SK-N-MC (cell line): ENCODE data around the gene FRG2C.
"Not testable (repeated sequence)": the region's sequence is repeated elsewhere in the genome, so short reads cannot be mapped to it uniquely, and the experiment has no call there.

Source experiments
- EZH2 ChIP-seq: fragments of 200-600 bp; sonication (generic); IDR thresholded peaks from one replicate; pipeline ENCODE4 v1.6.1; 2017; ENCODE audit warnings: antibody characterized with exemption
- FOXP2 ChIP-seq: optimal IDR thresholded peaks from 2 replicates; pipeline ENCODE3; 2011; ENCODE audit warnings: mild to moderate bottlenecking, moderate library complexity; ENCODE audit not compliant: insufficient read depth; ENCODE audit errors: extremely low read length, control extremely low read depth
- POLR2AphosphoS5 ChIP-seq: IDR thresholded peaks from 2 replicates; pipeline ENCODE4 v1.6.1; 2012; ENCODE audit warnings: mild to moderate bottlenecking, low read depth, low read length, borderline replicate concordance

DNA sequence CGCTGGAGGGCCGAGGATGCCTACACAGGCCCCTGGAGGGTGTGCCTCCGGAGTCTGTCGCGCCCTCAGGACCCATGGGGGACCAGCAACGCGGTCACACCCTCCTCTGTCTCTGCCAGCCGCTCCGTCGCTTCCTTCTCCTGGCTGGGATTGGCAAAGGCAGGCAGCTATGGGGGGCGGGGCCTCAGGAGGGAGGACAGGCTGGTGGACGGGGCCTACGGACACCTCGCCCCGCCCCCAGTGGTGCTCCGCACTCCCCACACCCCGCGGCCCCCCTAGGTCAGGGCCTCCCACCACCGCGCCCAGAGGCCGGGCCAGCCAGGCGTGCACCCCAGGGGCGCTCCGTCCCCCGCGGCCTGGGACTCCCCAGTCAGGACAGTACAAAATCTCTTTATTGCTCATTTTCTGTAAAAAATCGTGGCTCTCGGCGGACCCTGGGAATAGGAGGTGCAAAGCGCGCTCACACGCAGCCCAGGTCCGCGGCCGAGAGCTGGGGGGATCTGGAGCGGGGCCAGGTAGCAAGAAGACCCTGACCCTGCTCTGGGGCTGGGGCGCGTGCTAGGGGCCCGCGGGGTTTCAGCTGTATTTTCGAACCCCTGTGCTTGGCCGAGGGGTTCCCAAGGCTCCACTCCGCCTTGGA lies 45.3 kb upstream of the FRG2C start:
- not testable (repeated sequence) for TF ChIP-seq POLR2AphosphoS5, EZH2, FOXP2
